Lower leg skin (tissue), 4 donors: ENCODE data around the gene SULT1A2. TPM values are rescaled to one million over a fixed set of nuclear protein-coding genes. Genes with fewer than 3 reads are reported as not detected.

Experiments
- DNase-seq, 2 donors: peaks; one replicate each; pipeline ENCODE4 v3.0.0-alpha.2; 2019; ENCODE audit warnings: low spot score in 2 of 2
- H3K4me3 ChIP-seq: fragments of 200-600 bp; sonication (generic); 2 replicates; pipeline ENCODE4 v1.5.1; 2017; ENCODE audit warnings: mild to moderate bottlenecking, low read depth; ENCODE audit not compliant: poor library complexity, severe bottlenecking
- CTCF ChIP-seq, 3 donors: fragments of 450-650 bp; IDR thresholded peaks; one replicate each; pipeline ENCODE4 v1.5.1; 2016; ENCODE audit warnings: antibody characterized with exemption in 3 of 3, mild to moderate bottlenecking in 3 of 3, moderate library complexity in 2 of 3
- POLR2A ChIP-seq, 2 donors: fragments of 450-650 bp; IDR thresholded peaks; one replicate each; pipeline ENCODE4 v1.6.1; 2016 to 2017; ENCODE audit warnings: antibody characterized with exemption in 2 of 2, mild to moderate bottlenecking in 1 of 2, moderate library complexity in 1 of 2
- WGBS, 2 donors: methylation state at CpG; one replicate each; pipeline ENCODE4 v1.1.5; 2018; 5-methylcytosine and 5-hydroxymethylcytosine counted together
- intact Hi-C: fragments of 100-400 bp; cut with DNase I; formaldehyde crosslinking; loops from one replicate; pipeline ENCODE4 v1.15.0; 2023; ENCODE audit warnings: low total_unique reads
- total RNA-seq, 4 donors: library from RNA; depleted of rRNA; stranded (reverse); fragments of >200 nt; gene quantifications; one replicate each; pipeline ENCODE4 v1.1.0, GENCODE V29; 2016

Gene SULT1A2
- total RNA-seq, 4 donors from 2014 or later, result not detected

GRCh38 chr16:28585674-28586073 is 11.2 kb downstream of the SULT1A2 start:
- TF ChIP-seq POLR2A (IDR thresholded peaks at IDR 0.05) (no peak), CTCF (IDR thresholded peaks at IDR 0.05) (no peak)
- 92% methylated on average over 11 of the region's 11 CpGs for WGBS, 2 donors
- DNase-seq, result no peak
- H3K4me3 ChIP-seq, result no peak overlapping the region
- intact Hi-C loops, result no loop called here

- intact Hi-C loops, result no loop called here
- 95 to 97% methylated on average over 15 of the region's 15 CpGs for WGBS, 2 donors
- DNase-seq, result no peak
- TF ChIP-seq POLR2A (IDR thresholded peaks at IDR 0.05), result no peak
- no peak for TF ChIP-seq CTCF (IDR thresholded peaks at IDR 0.05)
- no peak overlapping the region for H3K4me3 ChIP-seq
These were observed 16.0 kb downstream of the SULT1A2 start for GRCh38 chr16:28580726-28581315.

- WGBS, 2 donors, result 95% methylated on average over 8 of the region's 8 CpGs
- no peak overlapping the region for H3K4me3 ChIP-seq
- intact Hi-C loops, result no loop called here
- TF ChIP-seq CTCF (IDR thresholded peaks at IDR 0.05), result no peak
- DNase-seq, result no peak
These were observed 21.3 kb downstream of the SULT1A2 start for GRCh38 chr16:28575446-28576109.

GRCh38 chr16:28574925-28575324 is 21.9 kb downstream of the SULT1A2 start:
- 93 to 96% methylated on average over 2 of the region's 2 CpGs for WGBS, 2 donors
- no peak for DNase-seq
- TF ChIP-seq POLR2A (IDR thresholded peaks at IDR 0.05) (no peak), CTCF (IDR thresholded peaks at IDR 0.05) (no peak)
- H3K4me3 ChIP-seq, result no peak overlapping the region
- intact Hi-C loops, result no loop called here

GRCh38 chr16:28573738-28574718 is 22.8 kb downstream of the SULT1A2 start:
- no peak for DNase-seq
- intact Hi-C loops, result no loop called here
- H3K4me3 ChIP-seq, result no peak overlapping the region
- no peak for TF ChIP-seq CTCF (IDR thresholded peaks at IDR 0.05)
- no peak for TF ChIP-seq POLR2A (IDR thresholded peaks at IDR 0.05)
- WGBS, 2 donors, result 77 to 85% methylated on average over 17 of the region's 17 CpGs
